KBM-7 (cell line): ENCODE data around the gene C2orf76.
"Not testable (repeated sequence)": the region's sequence is repeated elsewhere in the genome, so short reads cannot be mapped to it uniquely, and the experiment has no call there.

ENCODE experiments used
- DNase-seq: peaks from one replicate; pipeline ENCODE4 v3.0.0-alpha.2; 2015
- in situ Hi-C: fragments of 300-500 bp; cut with MboI; formaldehyde crosslinking; loops from 2 replicates; pipeline ENCODE4 v1.14.3; 2020; ENCODE audit warnings: low sequenced_read_pairs, low pct_unique_long_range_greater_than_20kb, mixed read lengths

C2orf76 gene

DNA sequence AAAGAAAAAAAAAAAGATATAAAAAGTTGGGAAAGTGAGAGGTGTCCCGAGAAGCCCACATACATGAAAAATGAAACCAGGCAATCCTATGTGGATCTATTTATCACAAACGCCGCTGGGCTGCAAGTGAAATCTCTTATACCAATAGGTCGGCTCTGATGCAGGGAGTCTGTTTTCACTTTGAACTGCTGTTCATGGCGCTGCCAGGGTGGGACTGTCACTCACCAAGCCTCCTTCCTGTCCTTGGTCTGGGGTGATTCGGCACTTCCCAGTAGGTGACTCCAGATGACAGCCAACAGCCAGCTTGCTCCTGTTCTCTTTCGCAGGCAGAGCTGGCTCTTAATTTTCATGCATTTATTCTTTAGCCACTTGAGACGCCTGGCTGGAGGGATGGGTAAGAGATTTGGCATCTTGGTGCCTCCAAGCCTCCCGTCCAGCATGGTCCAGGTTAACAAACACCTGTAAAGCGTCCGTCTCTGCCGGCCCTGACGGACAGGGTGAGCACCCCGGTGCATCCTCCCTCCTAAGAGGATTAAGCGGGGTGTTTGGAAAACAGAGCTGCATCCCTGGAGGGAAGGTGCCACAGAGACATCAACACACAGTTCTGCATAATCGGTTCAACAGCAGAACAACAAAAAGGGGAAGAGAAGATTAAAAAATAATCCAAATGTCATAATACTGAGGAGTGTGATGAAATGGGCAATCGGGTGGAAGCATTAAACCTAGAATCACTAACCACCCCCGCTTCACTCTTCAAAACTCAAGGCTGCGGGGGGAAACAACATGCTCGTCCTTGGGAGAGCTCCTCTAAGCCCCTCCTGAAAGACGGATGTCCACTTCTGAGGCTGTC is 84.3 kb downstream of the C2orf76 start:
- in situ Hi-C loops: no loop called here
- peak; percentile 11 for DNase-seq

DNA sequence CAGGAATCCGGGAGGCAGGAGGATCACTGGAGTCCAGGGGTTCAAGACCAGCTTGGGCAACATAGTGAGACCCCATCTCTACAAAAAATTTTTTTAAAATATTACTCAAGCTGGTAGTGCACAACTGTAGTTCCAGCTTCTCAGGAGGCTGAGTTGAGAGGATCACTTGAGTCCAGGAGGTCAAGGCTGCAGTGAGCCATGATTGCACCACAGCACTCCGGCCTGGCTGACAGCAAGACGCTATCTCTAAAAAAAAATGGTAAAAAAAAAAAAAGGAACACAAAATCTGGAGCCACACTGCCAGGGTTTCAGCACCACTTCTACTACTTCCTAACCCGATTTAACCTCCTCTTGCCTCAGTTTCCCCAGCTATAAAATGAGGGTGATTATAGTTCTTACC is 86.0 kb downstream of the C2orf76 start:
- no peak for DNase-seq
- in situ Hi-C loops: no loop called here

DNA sequence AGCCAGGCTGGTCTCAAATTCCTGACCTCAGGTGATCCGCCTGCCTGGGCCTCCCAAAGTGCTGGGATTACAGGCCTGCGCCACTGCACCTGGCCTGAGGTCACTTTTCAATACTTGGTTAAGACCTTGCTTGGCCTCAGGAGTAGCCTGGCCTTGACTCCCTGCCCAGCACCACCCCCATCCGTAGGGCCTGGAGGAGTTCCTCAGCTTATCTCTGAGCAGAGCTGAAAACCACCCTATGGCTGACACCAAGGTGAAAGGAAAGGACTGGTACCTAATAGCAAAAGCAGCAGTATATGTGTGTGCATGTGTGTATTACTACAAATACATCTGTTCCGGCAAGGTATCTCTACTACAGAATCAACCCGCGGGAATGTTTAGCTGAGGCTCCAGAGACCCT is 87.0 kb downstream of the C2orf76 start:
- DNase-seq: no peak
- in situ Hi-C loops: no loop called here

DNA sequence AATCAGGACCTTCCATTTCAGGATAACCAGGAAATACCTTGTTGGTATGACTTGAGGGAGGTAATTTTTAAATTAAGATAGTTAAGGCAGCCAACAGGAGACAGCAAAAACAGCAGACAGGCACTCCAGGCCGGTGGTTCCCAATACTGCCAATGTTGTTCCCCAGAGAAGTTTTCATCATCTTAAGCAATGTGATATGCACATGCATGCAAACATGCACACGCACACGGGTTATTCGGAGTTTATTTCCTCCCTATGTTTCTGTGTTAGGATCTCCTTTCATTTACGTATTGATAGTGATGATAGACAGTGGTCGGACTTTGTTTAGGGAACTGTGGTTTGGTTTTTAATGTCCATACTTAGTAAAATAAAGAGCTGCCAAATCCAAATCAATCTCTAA is 87.7 kb downstream of the C2orf76 start:
- in situ Hi-C loops: no loop called here
- no peak for DNase-seq

DNA sequence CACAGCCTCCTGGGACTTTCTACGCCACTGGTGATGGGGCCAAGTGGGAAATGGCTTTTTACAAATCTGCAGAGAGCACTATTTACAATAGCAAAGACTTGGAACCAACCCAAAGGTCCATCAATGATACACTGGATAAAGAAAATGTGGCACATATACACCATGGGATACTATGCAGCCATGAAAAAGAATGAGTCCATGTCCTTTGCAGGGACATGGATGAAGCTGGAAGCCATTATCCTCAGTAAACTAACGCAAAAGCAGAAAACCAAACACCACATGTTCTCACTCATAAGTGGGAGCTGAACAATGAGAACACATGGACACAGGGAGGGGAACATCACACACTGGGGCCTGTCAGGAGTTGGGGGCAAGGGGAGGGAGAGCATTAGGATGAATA is 88.2 kb downstream of the C2orf76 start:
- in situ Hi-C loops, DNase-seq: not testable (repeated sequence)

DNA sequence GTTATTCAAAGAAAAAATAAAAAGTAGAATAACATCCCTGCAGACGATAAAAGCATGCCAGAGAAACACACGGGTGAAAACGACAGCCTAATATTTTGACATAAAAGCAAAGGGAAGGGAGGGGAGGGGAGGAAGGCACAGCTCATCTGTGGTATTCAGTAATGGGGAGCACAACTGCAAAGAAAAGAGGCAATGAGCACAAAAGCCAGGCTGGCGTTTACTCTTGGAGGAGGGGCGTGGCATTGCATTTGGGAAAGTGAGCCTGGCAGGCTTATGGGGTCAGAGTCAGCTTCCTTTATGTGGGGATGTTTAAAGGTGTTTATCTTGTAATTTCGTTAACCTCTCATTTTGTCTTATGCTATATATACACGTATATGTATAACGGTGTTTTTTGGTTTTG is 89.8 kb downstream of the C2orf76 start:
- in situ Hi-C loops: no loop called here
- DNase-seq: no peak

DNA sequence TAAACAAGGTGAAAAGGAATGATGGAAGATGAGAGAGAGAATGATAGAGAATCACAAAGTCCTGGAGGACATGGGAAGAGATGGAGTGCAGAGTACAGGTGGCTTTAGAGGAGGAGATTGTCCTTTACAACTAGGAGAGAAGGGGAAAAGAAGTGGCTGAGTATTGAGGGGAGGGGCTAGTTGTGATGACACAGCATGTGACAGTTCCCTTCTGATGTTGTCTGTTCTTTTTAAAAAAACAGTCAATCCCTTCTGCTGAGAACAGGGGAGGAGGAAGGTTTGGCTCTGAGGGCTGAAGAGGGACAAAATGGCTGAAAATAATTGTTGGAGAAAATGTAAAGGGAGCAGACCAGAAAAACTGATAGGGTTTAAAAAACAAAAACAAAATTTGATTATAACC is 99.0 kb downstream of the C2orf76 start:
- in situ Hi-C loops: no loop called here

DNA sequence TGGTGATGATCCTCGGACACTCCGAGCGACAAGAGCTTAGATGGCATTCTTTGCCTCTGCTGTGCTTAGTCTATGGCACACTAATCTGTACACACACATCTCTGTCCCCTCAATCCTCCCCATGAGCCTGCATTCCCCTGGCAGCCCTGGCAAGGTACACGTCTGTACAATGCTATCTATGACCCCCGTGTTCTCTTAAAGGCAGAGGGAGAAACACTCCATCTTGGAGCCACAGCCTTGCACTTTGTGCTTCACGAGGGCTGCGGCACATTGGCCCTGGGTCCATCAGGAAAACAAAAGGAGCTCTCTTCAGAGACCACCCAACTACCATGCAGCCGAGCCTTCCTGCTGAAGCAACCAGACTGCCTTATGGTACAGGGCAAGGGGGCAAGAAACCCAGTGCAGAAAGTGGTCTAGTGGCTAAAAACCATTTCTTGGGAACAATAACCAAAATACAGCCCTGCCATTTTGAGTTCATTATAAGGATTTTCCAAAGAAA is 100.5 kb downstream of the C2orf76 start:
- no peak for DNase-seq
- in situ Hi-C loops: no loop called here

More for the DNA sequence above, 99.0 kb downstream of the C2orf76 start:
- DNase-seq: peak; percentile 8

DNA sequence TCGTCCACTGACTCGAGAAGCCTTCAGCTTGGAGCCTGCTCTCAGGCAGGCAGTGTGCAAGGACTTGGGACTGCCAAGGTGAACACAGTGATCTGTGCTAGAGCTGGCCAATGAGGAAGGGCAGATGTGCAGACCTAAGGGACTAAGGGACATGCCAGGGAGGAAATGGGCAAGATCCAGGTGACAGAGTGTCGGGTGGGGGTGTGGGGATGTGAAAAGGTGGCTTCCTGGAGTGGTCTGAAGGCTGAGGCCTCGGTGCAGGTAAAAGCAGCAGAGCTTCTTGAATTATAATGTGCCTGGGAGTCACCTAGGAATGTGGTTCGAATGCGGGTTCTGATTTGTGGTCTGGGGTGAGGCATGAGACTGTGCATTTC is 101.0 kb downstream of the C2orf76 start:
- DNase-seq: no peak
- in situ Hi-C loops: no loop called here

DNA sequence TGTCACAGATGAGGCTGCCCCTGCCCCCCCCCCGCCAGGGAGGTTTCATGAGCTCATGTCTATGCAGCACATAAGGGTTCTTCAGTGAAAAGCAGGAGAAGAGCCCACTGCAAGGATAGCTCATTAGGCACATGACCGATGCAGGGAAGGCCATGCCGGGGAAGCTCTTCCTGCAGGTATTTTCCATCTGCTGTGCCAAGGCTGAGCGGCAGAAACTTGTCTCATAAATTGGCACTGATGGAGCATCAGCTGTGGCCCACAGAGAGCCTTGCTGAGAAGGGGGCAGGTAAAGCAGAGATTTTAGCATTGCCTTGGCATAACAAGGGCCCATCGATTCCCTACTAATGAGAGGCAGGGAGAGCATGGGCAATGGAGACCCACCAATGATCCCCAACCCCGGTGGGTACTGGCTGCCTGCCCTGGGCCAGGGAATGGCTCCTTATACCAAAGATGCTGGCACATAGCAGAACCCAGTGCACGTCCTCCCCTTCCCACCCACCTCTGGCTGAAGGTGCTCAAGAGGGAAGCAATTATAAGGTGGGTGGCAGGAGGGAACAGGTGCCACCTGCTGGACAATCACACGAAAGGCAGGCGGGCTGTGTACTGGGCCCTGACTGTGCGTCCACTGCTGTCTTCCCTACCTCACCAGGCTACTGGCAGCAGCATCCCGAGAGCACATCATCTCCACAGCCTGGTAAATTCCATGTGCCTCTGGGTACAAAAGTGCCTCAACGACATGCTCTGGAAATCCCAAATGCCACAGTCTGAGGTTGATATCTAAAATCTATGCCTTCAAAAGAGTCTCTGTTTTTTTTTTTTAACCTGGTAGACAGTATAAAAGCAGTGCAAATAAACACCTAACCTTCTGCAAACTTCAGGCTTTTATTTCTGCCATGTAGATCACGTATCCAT is 101.6 kb downstream of the C2orf76 start:
- DNase-seq: peak; percentile 79
- in situ Hi-C loops: no loop called here

DNA sequence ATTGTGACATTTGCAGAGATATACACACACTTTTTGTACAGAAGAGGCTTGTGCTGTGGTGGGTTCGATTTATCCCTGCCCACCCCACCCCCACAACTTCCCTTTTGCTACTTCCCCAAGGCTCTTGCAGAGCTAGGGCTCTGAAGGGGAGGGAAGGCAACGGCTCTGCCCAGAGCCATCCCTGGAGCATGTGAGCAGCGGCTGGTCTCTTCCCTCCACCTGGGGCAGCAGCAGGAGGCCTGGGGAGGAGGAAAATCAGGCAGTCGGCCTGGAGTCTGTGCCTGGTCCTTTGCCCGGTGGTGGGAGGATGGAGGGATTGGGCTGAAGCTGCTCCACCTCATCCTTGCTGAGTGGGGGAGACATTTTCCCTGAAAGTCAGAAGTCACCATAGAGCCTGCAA is 103.0 kb downstream of the C2orf76 start:
- in situ Hi-C loops: no loop called here
- DNase-seq: peak; percentile 70

DNA sequence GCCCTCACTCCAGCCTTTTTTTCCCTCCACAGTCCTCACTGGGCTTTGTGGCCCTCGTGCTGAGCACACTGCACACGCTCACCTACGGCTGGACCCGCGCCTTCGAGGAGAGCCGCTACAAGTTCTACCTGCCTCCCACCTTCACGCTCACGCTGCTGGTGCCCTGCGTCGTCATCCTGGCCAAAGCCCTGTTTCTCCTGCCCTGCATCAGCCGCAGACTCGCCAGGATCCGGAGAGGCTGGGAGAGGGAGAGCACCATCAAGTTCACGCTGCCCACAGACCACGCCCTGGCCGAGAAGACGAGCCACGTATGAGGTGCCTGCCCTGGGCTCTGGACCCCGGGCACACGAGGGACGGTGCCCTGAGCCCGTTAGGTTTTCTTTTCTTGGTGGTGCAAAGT is 103.6 kb downstream of the C2orf76 start:
- no peak for DNase-seq
- in situ Hi-C loops: no loop called here

DNA sequence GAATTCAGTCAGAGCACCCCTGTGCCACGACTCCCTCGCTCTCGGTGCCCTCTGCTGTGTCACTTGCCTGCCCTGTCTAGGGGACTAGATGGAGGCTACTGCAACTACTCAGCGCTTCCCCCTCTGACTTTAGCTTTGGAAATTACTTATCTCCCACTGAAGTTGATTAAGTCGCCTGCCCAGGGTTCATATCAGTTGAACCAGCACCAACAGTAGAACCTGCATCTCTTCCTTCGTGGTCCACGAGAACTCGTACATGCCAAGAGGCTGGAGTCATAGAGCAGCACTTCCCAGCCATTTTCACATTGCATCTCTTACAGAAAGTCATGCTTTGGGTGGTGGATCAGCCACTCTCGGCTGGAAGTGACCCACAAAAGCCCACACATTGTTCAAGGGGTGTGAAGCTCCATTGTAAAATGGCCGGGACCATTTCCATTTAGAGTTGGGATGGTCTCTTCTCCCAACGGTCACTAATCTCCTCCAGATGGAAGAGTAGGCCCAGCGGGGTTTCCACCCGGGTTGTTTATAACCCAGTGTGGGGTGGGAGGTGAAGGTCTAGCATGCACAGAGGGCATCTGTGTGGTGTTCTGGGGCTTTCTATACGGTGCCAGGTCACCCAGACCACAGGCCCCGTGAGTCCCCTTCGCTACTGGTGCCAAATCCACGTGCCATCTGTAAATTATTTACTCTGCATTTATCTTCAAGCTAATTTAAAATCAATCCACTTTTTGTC is 105.0 kb downstream of the C2orf76 start:
- no peak for DNase-seq
- in situ Hi-C loops: no loop called here

DNA sequence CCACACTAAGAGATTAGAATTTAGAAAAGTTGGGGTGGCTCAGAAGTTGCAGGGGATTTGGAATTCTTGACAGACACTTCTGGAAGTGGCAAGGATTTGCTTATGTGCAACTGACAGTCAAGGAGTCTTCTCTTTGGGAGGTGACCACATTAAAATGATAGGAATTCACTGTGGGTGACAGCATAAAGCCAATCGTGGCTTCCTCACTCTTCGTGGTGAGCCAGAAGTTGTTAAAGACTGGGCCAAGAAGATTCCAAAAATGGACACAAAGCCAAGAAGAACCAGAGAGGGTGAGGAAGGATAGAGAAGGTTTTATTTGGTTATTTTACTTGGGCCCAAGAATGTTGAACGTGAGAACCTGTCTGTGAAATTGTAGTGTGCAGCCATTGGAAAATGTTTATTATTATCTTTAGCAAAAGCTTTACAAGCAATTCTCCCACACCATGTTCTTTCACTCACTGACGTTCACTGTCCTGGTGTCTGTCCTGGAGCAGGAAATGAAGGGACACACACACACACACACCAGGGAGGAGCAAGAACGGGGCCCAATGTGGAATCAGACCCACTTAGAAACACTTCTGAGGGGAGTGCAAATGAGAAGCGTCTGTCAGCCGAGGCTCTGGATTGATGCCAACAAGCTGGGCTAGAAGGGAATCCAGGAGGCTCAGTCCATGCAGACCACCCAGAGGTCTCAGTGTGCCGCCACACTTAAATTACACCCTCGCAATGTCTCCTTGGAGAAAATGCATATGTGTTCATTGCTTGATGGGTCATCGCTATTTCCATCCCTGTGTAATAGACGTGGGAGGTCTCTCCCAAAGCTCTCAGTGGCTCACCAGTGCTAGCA is 105.8 kb downstream of the C2orf76 start:
- no peak for DNase-seq
- in situ Hi-C loops: no loop called here

DNA sequence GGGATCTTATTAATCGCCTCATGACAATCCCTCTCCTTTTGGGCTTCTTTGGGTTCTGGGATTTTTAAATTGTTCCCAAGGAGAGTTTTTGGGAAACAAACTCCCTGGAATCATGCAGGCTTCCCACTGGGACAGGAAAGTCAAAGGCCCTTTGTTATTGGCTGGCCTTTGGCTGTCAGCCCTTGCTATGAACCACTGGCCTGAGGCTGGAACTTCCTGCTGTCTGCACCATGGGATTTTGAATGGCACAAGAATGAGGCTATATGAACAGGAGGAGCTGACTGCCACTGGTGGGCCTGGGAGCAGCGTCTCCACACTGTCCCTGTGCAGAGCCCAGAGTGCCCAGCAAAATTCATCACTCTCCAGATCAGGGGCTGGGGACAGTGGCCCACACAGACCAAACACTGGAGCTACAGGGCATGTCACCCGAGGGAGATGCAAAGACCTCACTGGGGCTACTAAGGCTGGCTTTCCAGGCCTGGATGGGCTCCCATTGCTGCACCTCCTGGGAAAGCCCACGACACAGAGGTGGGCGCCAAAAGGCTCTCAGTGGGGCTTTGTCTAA is 107.3 kb downstream of the C2orf76 start:
- in situ Hi-C loops: no loop called here
- no peak for DNase-seq

DNA sequence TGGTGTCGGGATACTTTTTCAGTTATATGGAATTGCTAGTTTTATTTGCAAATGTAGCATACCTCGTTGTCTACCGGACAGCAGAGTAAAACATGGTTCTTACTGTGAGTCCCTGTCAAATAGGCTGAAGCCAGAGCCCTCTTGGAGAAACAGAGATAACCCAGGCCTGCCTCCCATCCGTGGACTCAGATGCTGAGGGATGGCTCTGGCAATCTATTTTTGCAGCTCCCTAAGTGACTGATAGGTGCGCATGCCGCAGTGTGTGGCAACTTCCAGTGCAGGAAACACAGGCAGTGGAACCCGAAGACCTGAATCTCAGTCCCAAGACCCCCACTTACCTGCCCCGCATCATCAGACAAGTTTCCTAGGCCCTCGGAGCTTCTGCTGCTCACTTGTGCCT is 109.4 kb downstream of the C2orf76 start:
- in situ Hi-C loops: no loop called here
- DNase-seq: no peak

DNA sequence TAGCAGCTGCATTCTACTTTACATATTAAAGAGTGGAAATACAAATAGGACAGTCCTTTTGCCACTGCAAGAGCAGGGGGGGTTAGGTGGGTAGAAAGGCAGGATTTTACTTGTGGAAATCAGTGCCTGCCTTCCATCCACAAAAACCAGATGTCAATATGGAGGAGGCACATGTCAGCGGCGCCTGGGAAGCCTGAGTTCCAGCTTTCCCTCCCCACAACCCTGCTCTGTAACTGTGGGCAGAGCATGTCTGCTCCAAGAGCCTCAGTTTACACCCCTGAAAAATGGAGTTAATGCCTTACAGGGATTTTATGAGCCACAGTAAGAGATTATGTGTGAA is 110.1 kb downstream of the C2orf76 start:
- no peak for DNase-seq
- in situ Hi-C loops: no loop called here

DNA sequence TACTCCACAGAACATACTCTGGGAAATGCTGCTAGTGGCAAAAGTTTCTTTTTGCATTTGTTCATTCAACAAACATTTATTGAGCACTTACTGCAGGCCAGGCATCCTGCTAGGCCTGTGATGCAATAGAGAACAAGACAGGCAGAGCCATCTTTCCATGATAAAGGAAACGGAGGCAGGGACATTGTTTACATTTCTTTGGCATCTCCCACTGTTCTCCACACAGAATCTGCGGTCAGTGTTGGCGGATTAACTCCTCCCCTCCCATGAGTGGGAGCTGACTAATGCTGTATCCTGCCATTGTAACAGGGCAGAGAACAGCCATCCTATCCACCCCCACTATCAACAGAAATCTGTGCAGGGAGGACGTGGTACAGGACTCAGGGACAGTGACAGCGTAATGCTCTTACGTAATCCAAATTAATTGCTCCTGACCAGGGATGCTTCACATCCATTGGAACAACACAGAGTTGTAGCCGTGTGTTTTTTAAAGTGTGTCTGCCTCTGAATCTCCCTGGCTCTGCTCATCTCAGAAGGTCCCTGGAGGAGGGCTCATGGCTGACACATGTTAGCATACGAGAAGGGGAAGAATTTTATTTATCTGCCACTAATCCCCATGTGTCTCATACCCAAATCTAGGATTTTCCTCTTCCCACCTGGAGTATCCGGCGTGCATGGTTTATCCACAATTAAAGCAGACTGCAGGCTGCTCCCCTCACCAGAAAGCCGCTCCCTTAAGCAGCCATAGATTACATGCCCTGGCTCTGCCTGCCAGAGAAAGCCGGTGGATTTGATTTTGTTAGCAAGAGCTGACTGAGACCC is 110.7 kb downstream of the C2orf76 start:
- in situ Hi-C loops: no loop called here
- no peak for DNase-seq
